Measurements from ENCODE around the gene TECPR2.

TECPR2 gene, protein sequence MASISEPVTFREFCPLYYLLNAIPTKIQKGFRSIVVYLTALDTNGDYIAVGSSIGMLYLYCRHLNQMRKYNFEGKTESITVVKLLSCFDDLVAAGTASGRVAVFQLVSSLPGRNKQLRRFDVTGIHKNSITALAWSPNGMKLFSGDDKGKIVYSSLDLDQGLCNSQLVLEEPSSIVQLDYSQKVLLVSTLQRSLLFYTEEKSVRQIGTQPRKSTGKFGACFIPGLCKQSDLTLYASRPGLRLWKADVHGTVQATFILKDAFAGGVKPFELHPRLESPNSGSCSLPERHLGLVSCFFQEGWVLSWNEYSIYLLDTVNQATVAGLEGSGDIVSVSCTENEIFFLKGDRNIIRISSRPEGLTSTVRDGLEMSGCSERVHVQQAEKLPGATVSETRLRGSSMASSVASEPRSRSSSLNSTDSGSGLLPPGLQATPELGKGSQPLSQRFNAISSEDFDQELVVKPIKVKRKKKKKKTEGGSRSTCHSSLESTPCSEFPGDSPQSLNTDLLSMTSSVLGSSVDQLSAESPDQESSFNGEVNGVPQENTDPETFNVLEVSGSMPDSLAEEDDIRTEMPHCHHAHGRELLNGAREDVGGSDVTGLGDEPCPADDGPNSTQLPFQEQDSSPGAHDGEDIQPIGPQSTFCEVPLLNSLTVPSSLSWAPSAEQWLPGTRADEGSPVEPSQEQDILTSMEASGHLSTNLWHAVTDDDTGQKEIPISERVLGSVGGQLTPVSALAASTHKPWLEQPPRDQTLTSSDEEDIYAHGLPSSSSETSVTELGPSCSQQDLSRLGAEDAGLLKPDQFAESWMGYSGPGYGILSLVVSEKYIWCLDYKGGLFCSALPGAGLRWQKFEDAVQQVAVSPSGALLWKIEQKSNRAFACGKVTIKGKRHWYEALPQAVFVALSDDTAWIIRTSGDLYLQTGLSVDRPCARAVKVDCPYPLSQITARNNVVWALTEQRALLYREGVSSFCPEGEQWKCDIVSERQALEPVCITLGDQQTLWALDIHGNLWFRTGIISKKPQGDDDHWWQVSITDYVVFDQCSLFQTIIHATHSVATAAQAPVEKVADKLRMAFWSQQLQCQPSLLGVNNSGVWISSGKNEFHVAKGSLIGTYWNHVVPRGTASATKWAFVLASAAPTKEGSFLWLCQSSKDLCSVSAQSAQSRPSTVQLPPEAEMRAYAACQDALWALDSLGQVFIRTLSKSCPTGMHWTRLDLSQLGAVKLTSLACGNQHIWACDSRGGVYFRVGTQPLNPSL (N-terminal part only)

DNA sequence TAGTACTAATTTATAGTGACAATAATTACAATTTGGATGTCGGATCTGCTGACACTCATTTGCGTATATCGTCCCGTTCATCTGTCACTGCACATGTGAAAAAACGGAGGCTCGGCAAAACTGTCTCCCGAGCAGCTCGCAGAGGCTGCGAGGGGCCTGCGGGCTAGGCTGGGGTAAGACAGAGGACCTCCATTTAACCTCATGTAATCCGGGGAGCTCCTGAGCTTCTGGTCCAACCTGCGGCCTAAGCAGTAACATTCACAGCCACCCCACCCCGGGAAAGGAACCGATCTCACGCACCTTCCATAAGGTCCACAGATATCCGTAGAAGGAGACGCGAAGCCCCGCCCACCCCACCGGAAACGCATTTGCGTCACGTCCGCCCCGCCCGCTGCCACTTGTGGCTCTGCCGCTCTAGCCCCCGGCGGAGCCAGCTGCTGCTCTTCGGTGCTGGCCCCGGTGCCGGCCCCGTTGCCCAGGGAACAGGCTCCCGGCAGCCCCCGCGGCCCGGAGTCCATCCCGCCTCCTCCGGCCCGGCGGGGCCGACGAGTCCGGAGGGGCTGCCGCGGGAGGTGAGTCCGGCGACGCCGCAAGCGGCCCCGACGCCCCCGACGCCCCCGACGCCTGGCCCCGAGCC, at the start of gene TECPR2, which contains the start of gene CINP:
Gene TECPR2 (plus strand): TSS at position 397 of the 637 bp plus-strand sequence. CDS start 13,781 bp downstream, outside the sequence.
Gene CINP (minus strand): TSS at position 346 of the 637 bp plus-strand sequence. CDS start 39 bp downstream, at position 307.
- peak; percentile 87 for TF ChIP-seq POLR2A (IDR thresholded peaks at IDR 0.05; ENCODE audit: low read length)
- no peak for TF ChIP-seq GATA1 (IDR thresholded peaks at IDR 0.05; ENCODE audit: low read depth, low read length)
- DNase-seq: peak; percentile 96 to 98

DNA sequence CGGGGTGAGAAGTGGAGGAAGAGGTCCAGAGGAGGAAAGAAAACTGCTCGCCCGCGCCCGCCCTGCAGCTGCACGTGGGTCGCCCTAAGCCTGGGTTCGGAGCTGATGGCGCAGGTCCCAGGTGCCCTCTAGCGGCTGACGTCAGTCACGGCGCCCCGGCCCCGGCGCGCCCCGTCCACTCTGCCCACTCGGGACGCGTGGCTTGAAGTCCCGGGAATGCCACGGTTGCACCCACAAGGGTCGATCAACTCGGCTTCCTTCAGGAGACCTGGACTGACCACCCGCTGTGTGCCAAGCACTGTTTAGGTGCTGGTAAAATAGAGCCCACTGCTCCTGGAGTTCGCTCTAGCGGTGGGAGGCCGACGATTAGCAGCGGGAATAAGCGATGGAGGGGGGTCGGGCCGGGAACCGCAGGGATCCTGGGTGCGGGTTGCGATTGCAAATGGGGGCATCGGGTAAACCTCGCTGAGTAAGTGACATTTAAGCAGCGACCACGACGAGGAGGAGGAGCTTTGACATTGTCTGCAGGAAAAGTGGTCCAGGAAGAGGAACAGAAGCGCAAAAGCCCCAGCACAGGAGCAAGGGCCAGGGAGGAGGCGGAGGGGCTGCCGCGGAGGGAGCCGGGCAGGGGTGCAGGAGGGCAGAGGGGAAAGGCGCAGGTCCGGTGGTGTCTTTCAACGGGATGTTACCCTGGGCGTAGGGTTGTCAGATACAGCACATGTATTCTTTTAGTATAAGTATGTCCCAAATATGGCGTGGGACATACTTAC, 48.3 kb upstream of the TECPR2 start:
- TF ChIP-seq POLR2A (IDR thresholded peaks at IDR 0.05; ENCODE audit: low read length) (no peak), GATA1 (IDR thresholded peaks at IDR 0.05; ENCODE audit: low read depth, low read length) (no peak)
- peak; percentile 85 to 89 for DNase-seq

DNA sequence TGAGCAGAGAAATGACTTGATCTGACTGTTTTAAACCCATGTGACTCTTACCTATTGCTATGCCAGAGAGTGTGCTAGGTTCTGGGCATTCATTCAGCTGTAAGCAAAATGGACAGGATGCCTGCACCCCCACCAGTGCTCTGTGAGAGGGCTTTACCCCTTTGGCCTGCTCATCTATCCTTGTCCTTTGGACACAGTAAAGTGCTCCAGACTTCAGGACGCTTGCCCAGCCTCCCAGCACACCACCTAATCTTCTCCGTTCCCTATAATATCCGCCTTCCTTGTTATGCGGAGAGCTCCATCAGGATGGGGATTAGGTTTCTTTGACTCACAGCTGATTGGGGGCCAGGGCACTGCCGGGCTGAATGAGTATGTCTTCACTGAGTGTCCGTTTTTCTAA, 47.6 kb upstream of the TECPR2 start:
- TF ChIP-seq GATA1 (IDR thresholded peaks at IDR 0.05; ENCODE audit: low read depth, low read length) (no peak), POLR2A (IDR thresholded peaks at IDR 0.05; ENCODE audit: low read length) (no peak)

DNA sequence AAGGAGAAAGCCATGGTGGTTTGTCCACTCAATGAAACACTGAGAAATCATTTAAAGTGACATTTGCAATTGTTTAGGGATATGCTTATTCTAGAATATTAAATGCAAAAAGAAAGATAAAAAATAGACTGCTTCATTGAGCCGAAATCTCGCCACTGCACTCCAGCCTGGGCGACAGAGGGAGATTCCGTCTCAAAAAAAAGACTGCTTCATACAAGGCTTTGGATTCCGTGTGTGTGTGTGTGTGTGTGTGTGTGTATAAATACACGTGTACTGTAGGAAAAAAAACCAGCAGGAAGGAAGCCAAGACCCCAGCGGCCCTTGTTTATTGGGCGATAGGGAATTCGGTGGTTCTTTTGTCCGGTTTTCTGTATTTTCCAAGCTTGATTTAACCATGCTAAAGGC, 46.4 kb upstream of the TECPR2 start:
- DNase-seq: peak; percentile 71 to 76
- TF ChIP-seq GATA1 (IDR thresholded peaks at IDR 0.05; ENCODE audit: low read depth, low read length): no peak
- TF ChIP-seq POLR2A (IDR thresholded peaks at IDR 0.05; ENCODE audit: low read length): no peak

More for the DNA sequence above, 47.6 kb upstream of the TECPR2 start:
- no peak for DNase-seq

DNA sequence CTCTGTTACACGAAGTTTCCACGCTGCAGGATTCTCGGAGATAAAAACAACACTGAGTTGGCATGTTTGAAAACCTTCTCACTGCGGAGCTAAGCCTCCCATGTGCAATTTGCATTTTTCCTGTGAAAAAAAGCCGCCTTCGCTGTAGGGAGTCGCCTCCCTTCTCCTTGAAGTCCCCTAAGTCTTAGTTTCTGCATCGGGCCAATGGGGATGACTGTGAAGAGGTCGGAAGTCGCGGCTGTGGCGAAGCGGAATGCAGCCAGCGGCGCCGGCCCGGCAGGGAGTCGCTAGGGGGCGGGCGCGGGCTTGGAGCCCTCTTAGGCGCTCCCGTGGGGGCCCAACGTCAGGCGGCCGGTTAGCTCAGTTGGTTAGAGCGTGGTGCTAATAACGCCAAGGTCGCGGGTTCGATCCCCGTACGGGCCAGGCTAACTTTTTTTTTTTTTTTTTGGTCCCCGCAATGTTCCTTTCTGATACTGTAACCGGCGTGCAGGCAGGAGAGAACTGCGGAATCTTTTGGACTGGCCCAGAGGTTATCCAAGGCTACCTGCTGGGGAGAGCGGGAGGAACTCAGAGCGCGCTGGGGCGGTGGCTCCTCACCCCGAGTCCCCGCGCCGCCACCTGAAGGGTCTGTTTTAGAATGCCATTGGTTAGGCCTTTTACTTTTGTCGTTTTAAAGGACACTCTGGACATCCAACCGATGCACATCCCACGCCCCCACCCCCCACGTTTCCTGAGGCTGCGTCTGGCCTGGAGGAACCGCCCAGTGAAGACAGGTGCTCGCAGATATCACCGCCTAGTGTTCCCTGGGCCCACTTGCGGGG, 45.8 kb upstream of the TECPR2 start:
- peak; percentile 92 to 96 for DNase-seq
- TF ChIP-seq GATA1 (IDR thresholded peaks at IDR 0.05; ENCODE audit: low read depth, low read length): no peak
- no peak for TF ChIP-seq POLR2A (IDR thresholded peaks at IDR 0.05; ENCODE audit: low read length)

DNA sequence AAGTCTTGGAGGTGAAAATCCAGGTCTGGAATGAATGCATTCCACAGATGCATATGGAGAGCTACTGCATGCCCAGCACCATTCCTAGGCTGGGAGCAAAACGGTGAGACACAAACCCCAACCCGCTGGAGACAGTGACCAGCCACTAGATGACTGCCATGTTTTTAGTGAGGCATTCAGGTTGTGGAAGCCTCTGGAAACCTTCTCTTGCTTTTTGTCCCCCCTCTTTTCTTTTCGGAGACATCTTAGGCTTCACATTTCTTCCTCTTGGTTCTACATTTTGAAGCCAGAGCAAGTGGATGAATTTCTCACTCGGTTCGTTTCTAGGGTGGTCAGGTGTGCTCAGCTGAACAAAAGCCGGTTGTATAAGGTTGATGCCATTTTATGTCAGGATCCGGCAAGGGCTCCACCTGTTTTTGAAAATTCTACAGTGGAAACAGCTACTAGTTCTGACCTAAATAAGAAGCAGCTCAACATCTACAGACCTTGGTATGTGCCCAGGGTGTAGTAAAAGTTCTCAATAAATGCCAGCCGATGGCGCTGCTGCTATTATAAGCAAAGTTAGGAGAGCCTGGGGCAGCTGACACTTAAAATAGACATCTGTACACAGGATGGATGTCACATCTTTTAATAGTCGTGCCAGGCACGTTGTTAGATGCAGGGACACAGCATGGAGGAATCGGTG, 45.0 kb upstream of the TECPR2 start:
- DNase-seq: peak; percentile 70 to 75
- TF ChIP-seq GATA1 (IDR thresholded peaks at IDR 0.05; ENCODE audit: low read depth, low read length) (no peak), POLR2A (IDR thresholded peaks at IDR 0.05; ENCODE audit: low read length) (no peak)

DNA sequence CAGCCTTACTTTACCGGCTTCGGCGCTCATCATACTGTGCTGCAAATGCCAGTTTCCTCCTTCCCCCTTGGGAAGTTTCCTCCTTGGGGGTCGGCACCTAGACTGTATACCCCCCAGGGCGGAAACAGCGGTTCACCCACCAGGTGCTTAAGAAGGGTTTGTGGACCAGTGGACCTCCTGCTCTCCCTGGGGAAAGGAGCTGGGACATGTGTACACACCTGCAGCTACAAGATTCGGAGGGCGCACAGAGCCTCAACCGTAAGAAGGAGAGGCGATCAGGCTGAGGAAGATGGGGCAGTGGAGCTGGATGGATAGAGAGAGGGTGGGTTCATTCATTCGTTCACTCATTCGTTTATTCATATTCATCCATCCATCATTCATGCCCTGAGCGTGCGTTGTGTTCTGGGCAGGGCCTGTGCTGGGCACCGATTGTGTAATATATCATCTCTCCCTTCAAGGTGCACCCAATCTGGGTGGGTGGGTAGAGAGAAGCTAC, 43.9 kb upstream of the TECPR2 start:
- TF ChIP-seq GATA1 (IDR thresholded peaks at IDR 0.05; ENCODE audit: low read depth, low read length) (no peak), POLR2A (IDR thresholded peaks at IDR 0.05; ENCODE audit: low read length) (no peak)
- no peak for DNase-seq

DNA sequence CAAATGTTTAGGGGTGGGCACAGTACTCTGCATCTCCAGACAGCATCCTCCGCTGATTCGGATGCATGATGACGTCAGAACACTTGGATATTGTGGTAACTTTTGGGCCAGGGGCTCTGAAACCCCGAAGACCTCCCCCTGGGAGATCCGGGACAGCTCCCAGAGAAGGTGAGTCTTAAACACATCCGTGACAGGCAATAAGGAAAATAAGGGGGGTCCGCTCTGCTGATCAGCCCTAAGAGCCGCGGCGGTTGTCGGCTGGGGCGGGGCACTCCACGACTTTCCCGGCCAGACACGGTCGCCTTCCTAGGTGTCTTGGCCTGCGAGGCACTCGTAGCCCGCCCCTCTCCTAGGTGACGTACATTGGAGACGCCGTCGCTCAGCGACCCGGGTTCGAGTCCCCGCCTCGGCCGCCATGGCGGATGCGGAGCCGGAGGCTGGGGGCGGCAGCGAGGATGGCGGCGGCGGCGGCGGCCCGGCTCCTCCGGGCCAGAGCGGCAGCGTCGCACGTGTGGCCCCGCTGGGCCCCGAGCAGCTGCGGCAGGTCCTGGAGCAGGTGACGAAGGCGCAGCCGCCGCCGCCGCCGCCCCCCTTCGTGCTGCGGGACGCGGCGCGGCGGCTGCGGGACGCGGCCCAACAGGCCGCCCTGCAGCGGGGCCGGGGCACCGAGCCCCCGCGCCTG, 43.2 kb upstream of the TECPR2 start, which contains the start of gene ZNF839:
Gene ZNF839 (plus strand): TSS at position 396 of the 682 bp plus-strand sequence. CDS start 20 bp downstream, at position 416.
- TF ChIP-seq GATA1 (IDR thresholded peaks at IDR 0.05; ENCODE audit: low read depth, low read length) (no peak), POLR2A (IDR thresholded peaks at IDR 0.05; ENCODE audit: low read length) (peak; percentile 46)

DNA sequence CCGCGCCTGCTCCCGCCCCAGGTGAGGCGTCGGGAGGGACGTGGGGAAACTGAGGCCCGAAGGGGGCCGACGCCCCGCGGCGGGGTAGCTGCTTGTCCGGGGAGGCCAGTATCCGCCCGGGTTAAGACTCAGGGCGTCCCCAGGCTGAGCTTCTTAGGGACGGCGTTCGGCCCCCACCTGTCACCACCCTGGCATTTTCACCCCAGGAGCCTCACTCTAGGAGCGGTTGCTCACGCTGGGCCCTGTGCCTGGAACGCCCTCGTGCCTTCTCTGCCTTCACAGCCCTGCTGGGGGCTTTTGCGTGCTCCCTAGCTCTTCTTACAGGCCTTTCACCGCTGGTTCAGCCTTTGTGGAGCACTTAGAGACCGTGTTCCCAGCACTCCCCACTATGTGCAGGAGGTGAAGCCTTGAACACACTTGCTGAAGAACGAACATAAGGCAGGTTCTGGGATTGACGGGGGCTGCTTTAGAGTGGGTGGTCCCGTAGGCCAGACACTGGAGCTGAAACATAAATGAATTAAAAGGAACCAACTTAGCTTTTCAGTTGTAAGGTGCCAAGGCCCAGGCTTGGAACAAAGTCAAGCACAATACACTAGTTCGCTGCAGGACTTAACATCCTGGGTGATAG, 42.6 kb upstream of the TECPR2 start:
- TF ChIP-seq GATA1 (IDR thresholded peaks at IDR 0.05; ENCODE audit: low read depth, low read length): no peak
- TF ChIP-seq POLR2A (IDR thresholded peaks at IDR 0.05; ENCODE audit: low read length): peak; percentile 25
- DNase-seq: peak; percentile 73 to 79

More for the DNA sequence above, 43.2 kb upstream of the TECPR2 start, which contains the start of gene ZNF839:
- DNase-seq: peak; percentile 93 to 95

All from erythroblast (primary cell).